ENCODE data around the gene TMED1. TPM values are rescaled to one million over a fixed set of nuclear protein-coding genes. Genes with fewer than 3 reads are reported as not detected.

The TMED1 gene
- polyA plus RNA-seq, 1 donor from 2014 or later = 20.2 TPM

GRCh38 chr19:10882108-10882457 is 46.1 kb upstream of the TMED1 start:
- H3K9me2 ChIP-seq (ENCODE audit: insufficient read depth, low read length) = no peaks in the 10 kb centered on the region
- H3K4me2 ChIP-seq (ENCODE audit: low read length) = no peak overlapping the region
- no peak overlapping the region for H3K9ac ChIP-seq (ENCODE audit: low read length)
- no peaks in the 10 kb centered on the region for H3K9me3 ChIP-seq (ENCODE audit: low read length)
- no peaks in the 10 kb centered on the region for H3K27me3 ChIP-seq (ENCODE audit: insufficient read depth, low read depth, low read length)
- H3K36me3 ChIP-seq (ENCODE audit: insufficient read depth, low read length) = no peaks in the 10 kb centered on the region
- H3K27ac ChIP-seq (ENCODE audit: low read length) = no peak overlapping the region
- H3F3A ChIP-seq (ENCODE audit: insufficient read depth, low read length, poor library complexity, severe bottlenecking) = no peaks in the 10 kb centered on the region
- H4K20me1 ChIP-seq (ENCODE audit: insufficient read depth) = no peaks in the 10 kb centered on the region
- H3K4me3 ChIP-seq (ENCODE audit: low read length) = peak overlapping the region; percentile 34
- peaks cover 51% of the 10 kb centered on the region for H3K79me2 ChIP-seq (replicated peaks; ENCODE audit: insufficient read depth, low read length)
- TF ChIP-seq CTCF (IDR thresholded peaks at IDR 0.05; ENCODE audit: poor library complexity, severe bottlenecking) (no peak), EP300 (conservative IDR thresholded peaks at IDR 0.05; ENCODE audit: poor library complexity, severe bottlenecking) (no peak), MXI1 (conservative IDR thresholded peaks at IDR 0.05; ENCODE audit: poor library complexity, severe bottlenecking) (no peak), EZH2 (IDR thresholded peaks at IDR 0.05; ENCODE audit: borderline replicate concordance, insufficient read depth, low read length, poor library complexity, severe bottlenecking) (no peak), RAD21 (conservative IDR thresholded peaks at IDR 0.05) (no peak), POLR2AphosphoS5 (IDR thresholded peaks at IDR 0.05) (no peak), REST (IDR thresholded peaks at IDR 0.05; ENCODE audit: borderline replicate concordance) (no peak), TAF1 (IDR thresholded peaks at IDR 0.05; ENCODE audit: low read depth) (no peak), SMC3 (conservative IDR thresholded peaks at IDR 0.05; ENCODE audit: poor library complexity) (no peak)
- H2AFZ ChIP-seq (ENCODE audit: low read depth, low read length) = no peak overlapping the region

GRCh38 chr19:10881403-10882107 is 45.5 kb upstream of the TMED1 start:
- no peaks in the 10 kb centered on the region for H3K9me2 ChIP-seq (ENCODE audit: insufficient read depth, low read length)
- no peaks in the 10 kb centered on the region for H3K27me3 ChIP-seq (ENCODE audit: insufficient read depth, low read depth, low read length)
- H3K79me2 ChIP-seq (replicated peaks; ENCODE audit: insufficient read depth, low read length) = peaks cover 51% of the 10 kb centered on the region
- H3K4me3 ChIP-seq (ENCODE audit: low read length) = peak overlapping the region; percentile 34
- no peaks in the 10 kb centered on the region for H3K9me3 ChIP-seq (ENCODE audit: low read length)
- TF ChIP-seq REST (IDR thresholded peaks at IDR 0.05; ENCODE audit: borderline replicate concordance) (no peak), TAF1 (IDR thresholded peaks at IDR 0.05; ENCODE audit: low read depth) (no peak), MXI1 (conservative IDR thresholded peaks at IDR 0.05; ENCODE audit: poor library complexity, severe bottlenecking) (no peak), RAD21 (conservative IDR thresholded peaks at IDR 0.05) (no peak), SMC3 (conservative IDR thresholded peaks at IDR 0.05; ENCODE audit: poor library complexity) (no peak), CTCF (IDR thresholded peaks at IDR 0.05; ENCODE audit: poor library complexity, severe bottlenecking) (no peak), EZH2 (IDR thresholded peaks at IDR 0.05; ENCODE audit: borderline replicate concordance, insufficient read depth, low read length, poor library complexity, severe bottlenecking) (no peak), EP300 (conservative IDR thresholded peaks at IDR 0.05; ENCODE audit: poor library complexity, severe bottlenecking) (no peak), POLR2AphosphoS5 (IDR thresholded peaks at IDR 0.05) (no peak)
- no peak overlapping the region for H3K4me2 ChIP-seq (ENCODE audit: low read length)
- H2AFZ ChIP-seq (ENCODE audit: low read depth, low read length) = no peak overlapping the region
- H4K20me1 ChIP-seq (ENCODE audit: insufficient read depth) = no peaks in the 10 kb centered on the region
- H3K9ac ChIP-seq (ENCODE audit: low read length) = no peak overlapping the region
- H3F3A ChIP-seq (ENCODE audit: insufficient read depth, low read length, poor library complexity, severe bottlenecking) = no peaks in the 10 kb centered on the region
- H3K27ac ChIP-seq (ENCODE audit: low read length) = no peak overlapping the region
- no peaks in the 10 kb centered on the region for H3K36me3 ChIP-seq (ENCODE audit: insufficient read depth, low read length)
